SIG-M5 (cell line): ENCODE results near the gene SCAPER.
A peak's percentile ranks its signal among the peaks of the same experiment; 100 is the strongest.
"Not testable (repeated sequence)": the region's sequence is repeated elsewhere in the genome, so short reads cannot be mapped to it uniquely, and the experiment has no call there.

Experiments
- DNase-seq: peaks from one replicate; lab custom pipeline; 2025; lab: John Stamatoyannopoulos, UW

SCAPER gene

GRCh38 chr15:76321602-76322001, 583.5 kb downstream of the SCAPER start:
- DNase-seq, result no peak

GRCh38 chr15:76321171-76321570, 584.0 kb downstream of the SCAPER start:
- no peak for DNase-seq

- no peak for DNase-seq
These were observed 585.1 kb downstream of the SCAPER start for GRCh38 chr15:76320012-76320411.

GRCh38 chr15:76313731-76314130, 591.4 kb downstream of the SCAPER start:
- no peak for DNase-seq

GRCh38 chr15:76313175-76313567, 592.0 kb downstream of the SCAPER start:
- DNase-seq, result not testable (repeated sequence)

GRCh38 chr15:76312540-76313174, 592.5 kb downstream of the SCAPER start:
- DNase-seq, result no peak

GRCh38 chr15:76311100-76311953, 593.8 kb downstream of the SCAPER start, which contains the start of gene ETFA:
TSS of gene ETFA (minus strand) at chr15:76311469. CDS start at chr15:76311388, 81 bp downstream.
- peak; percentile 51 for DNase-seq

GRCh38 chr15:76310475-76311099, 594.6 kb downstream of the SCAPER start:
- DNase-seq, result no peak

GRCh38 chr15:76309601-76310330, 595.4 kb downstream of the SCAPER start:
- no peak for DNase-seq

GRCh38 chr15:76303909-76304308, 601.2 kb downstream of the SCAPER start:
- DNase-seq, result no peak

GRCh38 chr15:76299786-76300185, 605.4 kb downstream of the SCAPER start:
- no peak for DNase-seq

GRCh38 chr15:76298986-76299385, 606.2 kb downstream of the SCAPER start:
- DNase-seq, result no peak

GRCh38 chr15:76297951-76298350, 607.2 kb downstream of the SCAPER start:
- DNase-seq, result not testable (repeated sequence)
